Upper lobe of left lung (tissue), 6 donors: ENCODE measurements around the gene ATP2B1. TPM values are rescaled to one million over a fixed set of nuclear protein-coding genes. Genes with fewer than 3 reads are reported as not detected.

Experiments used
- ATAC-seq, 2 donors: fragments of 200-7000 bp; cut with Tn5 transposase; one replicate each; pipeline ENCODE4 v1.9.1; 2022; ENCODE audit warnings: mild to moderate bottlenecking in 2 of 2, moderate library complexity in 2 of 2; ENCODE audit not compliant: low FRiP score in 2 of 2
- DNase-seq, 2 donors: peaks; one replicate each; pipeline ENCODE4 v3.0.0-alpha.2; 2019 to 2020
- H3K27ac ChIP-seq, 4 donors: fragments of 200-600 bp; sonication (generic); one replicate each; pipeline ENCODE4 v1.5.1; 2016 to 2019
- H3K27me3 ChIP-seq, 4 donors: fragments of 200-600 bp; sonication (generic); one replicate each; pipeline ENCODE4 v1.5.1; 2017 to 2019
- H3K36me3 ChIP-seq, 4 donors: fragments of 200-600 bp; sonication (generic); one replicate each; pipeline ENCODE4 v1.5.1; 2016 to 2019
- H3K4me1 ChIP-seq, 4 donors: fragments of 200-600 bp; sonication (generic); one replicate each; pipeline ENCODE4 v1.5.1; 2018 to 2019
- H3K4me3 ChIP-seq, 4 donors: fragments of 200-600 bp; sonication (generic); one replicate each; pipeline ENCODE4 v1.5.1; 2017 to 2019; ENCODE audit warnings: mild to moderate bottlenecking in 2 of 4, moderate library complexity in 1 of 4
- H3K9me3 ChIP-seq, 4 donors: fragments of 200-600 bp; sonication (generic); one replicate each; pipeline ENCODE4 v1.5.1; 2018 to 2019
- EP300 ChIP-seq, 4 donors: sonication (generic); formaldehyde crosslinking; IDR thresholded peaks; one replicate each; pipeline ENCODE4 v1.5.1; 2017; ENCODE audit warnings: antibody characterized with exemption in 4 of 4, control low read depth in 2 of 4
- POLR2A ChIP-seq, 4 donors: fragments of 450-650 bp; IDR thresholded peaks; one replicate each; pipeline ENCODE4 v1.5.1; 2016 to 2017; ENCODE audit warnings: antibody characterized with exemption in 4 of 4, mild to moderate bottlenecking in 2 of 4
- POLR2AphosphoS5 ChIP-seq, 2 donors: sonication (generic); formaldehyde crosslinking; IDR thresholded peaks; one replicate each; pipeline ENCODE4 v1.5.1; 2017; ENCODE audit warnings: antibody characterized with exemption in 2 of 2
- WGBS, 2 donors: methylation state at CpG; one replicate each; pipeline ENCODE4 v1.1.5; 2017 to 2018; 5-methylcytosine and 5-hydroxymethylcytosine counted together
- total RNA-seq, 6 donors: library from RNA; depleted of rRNA in 4 of 6; stranded (reverse); fragments of >200 nt in 4 of 6; gene quantifications; one replicate each; pipeline versions ENCODE4 v1.1.0 to v1.2.1, GENCODE V29; 2016 to 2021
- TF ChIP-seq, protein P1 (sequence below), 6 experiments: fragments of 450-650 bp in 4 of 6; fragments of 200-600 bp in 2 of 6; sonication (generic) in 2 of 6; IDR thresholded peaks; one replicate each; pipeline ENCODE4 v1.5.1; 2016 to 2019; ENCODE audit warnings: antibody characterized with exemption in 6 of 6
- donor health status: DM: no; HTN: no; CAD: no; lungs with moderate emphysema.
- donor health status: DM: no; HTN: yes; CAD: no; lungs with severe emphysema.

Gene ATP2B1
- total RNA-seq, 6 donors from 2014 or later: 15.2 to 50.0 (median 36.3) TPM

DNA sequence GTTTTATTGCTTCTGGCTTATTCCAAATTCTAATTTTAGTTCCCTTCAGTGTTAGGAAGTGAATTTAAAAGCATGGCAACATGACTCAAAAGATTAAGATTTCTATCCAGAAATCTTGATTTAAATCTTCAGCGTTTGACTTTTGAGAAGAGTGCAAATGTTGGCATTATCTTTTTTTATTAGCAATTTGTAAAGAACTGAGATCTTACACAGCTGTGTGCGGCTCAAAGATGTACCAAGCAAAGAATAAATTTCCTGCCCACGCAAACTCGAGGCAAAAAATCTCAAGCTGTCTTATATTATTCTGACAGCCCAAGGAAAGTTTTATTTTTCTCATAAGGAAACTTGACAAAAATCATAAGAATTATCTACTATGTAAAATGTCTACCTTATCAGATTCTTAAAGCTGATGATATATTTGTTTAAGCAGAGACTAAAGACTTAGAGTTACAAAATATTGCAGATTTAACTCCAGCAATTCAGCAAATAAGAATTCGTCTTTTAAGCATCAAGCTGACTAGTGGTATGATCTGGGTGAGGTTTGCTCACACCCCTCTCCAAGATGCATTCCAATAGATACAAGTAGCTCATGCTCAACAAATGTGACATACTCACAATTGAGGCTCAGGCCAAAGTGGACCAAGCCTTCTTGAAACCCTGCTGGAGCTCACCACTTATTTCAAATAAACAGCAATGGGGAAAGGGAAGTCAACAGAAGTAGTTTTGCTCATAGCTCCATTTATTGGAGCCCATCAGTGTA, 135.4 kb downstream of the ATP2B1 start:
- WGBS, 2 donors: 78 to 80% methylated on average over 5 of the region's 5 CpGs
- ATAC-seq (no peak), DNase-seq (no peak)
- H3K36me3 ChIP-seq: no peaks in the 10 kb centered on the region
- no peaks in the 10 kb centered on the region for H3K27me3 ChIP-seq
- H3K27ac ChIP-seq: no peak overlapping the region
- TF ChIP-seq EP300 (IDR thresholded peaks at IDR 0.05): no peak
- no peak for TF ChIP-seq POLR2A (IDR thresholded peaks at IDR 0.05)
- TF ChIP-seq, protein P1, sequence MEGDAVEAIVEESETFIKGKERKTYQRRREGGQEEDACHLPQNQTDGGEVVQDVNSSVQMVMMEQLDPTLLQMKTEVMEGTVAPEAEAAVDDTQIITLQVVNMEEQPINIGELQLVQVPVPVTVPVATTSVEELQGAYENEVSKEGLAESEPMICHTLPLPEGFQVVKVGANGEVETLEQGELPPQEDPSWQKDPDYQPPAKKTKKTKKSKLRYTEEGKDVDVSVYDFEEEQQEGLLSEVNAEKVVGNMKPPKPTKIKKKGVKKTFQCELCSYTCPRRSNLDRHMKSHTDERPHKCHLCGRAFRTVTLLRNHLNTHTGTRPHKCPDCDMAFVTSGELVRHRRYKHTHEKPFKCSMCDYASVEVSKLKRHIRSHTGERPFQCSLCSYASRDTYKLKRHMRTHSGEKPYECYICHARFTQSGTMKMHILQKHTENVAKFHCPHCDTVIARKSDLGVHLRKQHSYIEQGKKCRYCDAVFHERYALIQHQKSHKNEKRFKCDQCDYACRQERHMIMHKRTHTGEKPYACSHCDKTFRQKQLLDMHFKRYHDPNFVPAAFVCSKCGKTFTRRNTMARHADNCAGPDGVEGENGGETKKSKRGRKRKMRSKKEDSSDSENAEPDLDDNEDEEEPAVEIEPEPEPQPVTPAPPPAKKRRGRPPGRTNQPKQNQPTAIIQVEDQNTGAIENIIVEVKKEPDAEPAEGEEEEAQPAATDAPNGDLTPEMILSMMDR (IDR thresholded peaks at IDR 0.05): no peak
- no peak for TF ChIP-seq POLR2AphosphoS5 (IDR thresholded peaks at IDR 0.05)
- no peaks in the 10 kb centered on the region for H3K9me3 ChIP-seq
- H3K4me3 ChIP-seq: no peak overlapping the region
- H3K4me1 ChIP-seq: peaks cover 0 to 8% (median 2%) of the 10 kb centered on the region in 4 donors

DNA sequence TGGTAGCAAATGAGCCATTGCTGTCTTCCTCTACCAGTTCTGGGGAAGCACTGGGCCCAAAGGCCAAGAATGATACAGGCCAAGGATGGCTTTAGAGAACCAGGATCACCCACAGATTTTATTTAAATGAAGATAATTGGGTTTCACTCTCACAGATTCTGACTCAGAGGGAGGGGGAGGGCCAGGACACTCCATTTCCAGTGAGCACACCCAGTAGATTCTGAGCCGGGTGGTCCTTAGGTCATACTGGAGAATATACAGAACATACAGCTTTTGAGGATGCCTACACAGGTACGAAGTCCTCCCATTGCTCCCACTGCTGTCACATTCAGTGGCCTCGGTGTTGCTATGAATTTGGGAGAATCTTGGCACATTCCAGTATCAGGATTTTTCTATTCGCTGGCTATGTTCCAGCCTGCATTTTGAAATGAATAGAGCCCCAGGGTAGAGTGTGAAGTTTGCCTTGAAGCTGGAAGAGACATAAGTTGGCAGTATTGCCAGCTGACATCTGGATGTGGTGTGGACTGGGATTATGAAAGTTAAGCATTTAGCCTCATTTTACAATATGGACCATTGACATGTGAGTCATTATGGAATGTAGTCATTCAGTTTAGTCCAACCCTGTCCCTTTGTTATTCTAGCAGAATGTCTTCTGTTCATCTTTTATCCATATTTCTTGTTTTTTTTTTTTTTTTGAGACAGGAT, 137.0 kb downstream of the ATP2B1 start:
- Histone ChIP-seq H3K4me3 (no peak overlapping the region), H3K27me3 (no peaks in the 10 kb centered on the region), H3K27ac (no peak overlapping the region), H3K9me3 (no peaks in the 10 kb centered on the region), H3K4me1 (peaks cover 0 to 10% (median 2%) of the 10 kb centered on the region in 4 donors), H3K36me3 (no peaks in the 10 kb centered on the region)
- peak in 1 of 2 donors; percentile 11 for ATAC-seq
- WGBS, 2 donors: 79 to 83% methylated on average over 4 of the region's 4 CpGs
- no peak for DNase-seq
- TF ChIP-seq EP300 (IDR thresholded peaks at IDR 0.05): no peak
- TF ChIP-seq POLR2AphosphoS5 (IDR thresholded peaks at IDR 0.05): no peak
- TF ChIP-seq, protein P1 (IDR thresholded peaks at IDR 0.05): no peak
- no peak for TF ChIP-seq POLR2A (IDR thresholded peaks at IDR 0.05)

DNA sequence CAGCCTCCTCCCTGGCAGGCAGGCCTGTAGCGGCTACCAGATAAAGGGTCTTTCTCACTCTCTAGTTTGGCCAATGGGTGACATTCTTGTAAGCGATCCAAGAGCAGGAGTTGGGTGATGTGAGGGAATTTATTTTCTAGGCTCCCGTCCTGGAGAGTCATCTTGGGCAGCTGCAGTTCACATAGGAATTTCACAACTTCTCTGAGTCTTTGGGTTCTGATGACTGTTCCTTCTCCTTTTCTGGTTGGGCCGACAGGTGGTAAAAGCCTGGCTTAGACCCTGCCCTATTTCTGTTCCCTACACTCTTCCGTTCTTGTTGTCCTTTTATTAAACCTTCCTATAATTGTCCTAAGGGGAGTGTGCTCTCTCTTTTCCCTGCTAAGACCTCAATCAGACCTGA, 140.2 kb downstream of the ATP2B1 start:
- Histone ChIP-seq H3K36me3 (no peaks in the 10 kb centered on the region), H3K4me1 (peaks cover 0 to 10% (median 2%) of the 10 kb centered on the region in 4 donors), H3K27ac (no peak overlapping the region), H3K4me3 (no peak overlapping the region), H3K9me3 (no peaks in the 10 kb centered on the region), H3K27me3 (no peaks in the 10 kb centered on the region)
- DNase-seq (no peak), ATAC-seq (peak in 1 of 2 donors; percentile 31)
- 48 to 50% methylated on average over 5 of the region's 5 CpGs for WGBS, 2 donors
- TF ChIP-seq, protein P1 (IDR thresholded peaks at IDR 0.05): no peak
- TF ChIP-seq EP300 (IDR thresholded peaks at IDR 0.05): no peak
- no peak for TF ChIP-seq POLR2AphosphoS5 (IDR thresholded peaks at IDR 0.05)
- TF ChIP-seq POLR2A (IDR thresholded peaks at IDR 0.05): no peak

DNA sequence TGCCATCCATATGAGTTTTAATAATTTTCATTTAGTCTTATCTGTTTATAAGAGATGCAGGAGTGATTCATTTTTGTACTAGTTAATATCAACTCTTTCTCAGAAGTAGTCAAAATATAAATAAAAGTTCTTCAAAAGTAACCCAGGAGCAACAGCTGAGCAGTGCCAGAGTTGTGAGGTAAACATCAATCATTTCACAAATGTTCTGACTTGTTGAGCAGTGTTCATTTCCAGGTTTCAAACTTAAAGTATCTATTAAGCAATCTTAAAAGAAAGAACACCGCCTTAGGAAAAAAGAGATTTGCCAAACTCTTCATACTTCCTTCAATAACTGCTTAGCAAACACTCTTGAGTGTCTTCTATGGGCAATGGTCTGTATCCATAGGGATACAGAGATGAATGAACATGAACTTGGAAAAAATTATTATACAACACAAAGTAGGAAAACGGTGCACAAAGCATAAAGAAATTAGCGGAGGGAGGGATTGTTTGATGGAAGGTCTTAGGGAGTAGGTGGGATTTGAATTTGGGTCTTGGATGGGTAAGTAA, 140.9 kb downstream of the ATP2B1 start:
- TF ChIP-seq, protein P1 (IDR thresholded peaks at IDR 0.05): no peak
- DNase-seq: no peak
- WGBS, 2 donors: 61 to 77% methylated on average over 3 of the region's 3 CpGs
- no peak overlapping the region for H3K4me3 ChIP-seq
- H3K36me3 ChIP-seq: no peaks in the 10 kb centered on the region
- H3K27ac ChIP-seq: no peak overlapping the region
- ATAC-seq: no peak
- no peaks in the 10 kb centered on the region for H3K27me3 ChIP-seq
- H3K4me1 ChIP-seq: peaks cover 0 to 10% (median 2%) of the 10 kb centered on the region in 4 donors
- no peaks in the 10 kb centered on the region for H3K9me3 ChIP-seq
